Measurements from ENCODE around the gene TRAPPC4.

The TRAPPC4 gene

DNA sequence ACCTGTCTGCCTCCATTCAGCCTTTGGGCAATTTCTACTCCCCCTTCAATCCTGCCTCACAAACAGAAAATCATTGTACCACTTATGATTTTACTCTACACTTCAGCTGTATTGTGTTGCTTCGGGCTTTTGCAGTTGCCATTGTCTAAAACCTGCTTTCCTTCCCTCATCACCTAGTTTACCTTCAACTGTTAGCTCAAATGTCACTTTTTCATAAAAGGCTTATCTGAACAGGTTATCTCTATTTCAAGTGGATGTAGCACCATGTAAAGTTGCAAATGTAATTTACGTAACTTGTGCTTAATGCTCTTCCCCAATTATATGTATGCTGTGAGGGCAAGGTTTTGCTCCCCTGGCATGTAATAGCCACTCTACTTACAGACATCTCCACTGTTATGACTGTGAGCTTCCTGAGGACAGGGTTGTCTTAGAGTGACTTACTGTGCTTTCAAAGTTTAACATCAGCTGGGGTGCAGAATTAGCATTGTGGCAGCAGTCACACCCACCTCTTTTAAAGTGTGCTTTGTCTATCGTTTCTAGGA is 5.9 kb upstream of the TRAPPC4 start:
- TF ChIP-seq EZH2 (IDR thresholded peaks at IDR 0.05; ENCODE audit: borderline replicate concordance, low read depth, low read length, severe bottlenecking) (no peak), CTCF (IDR thresholded peaks at IDR 0.05; ENCODE audit: borderline replicate concordance, extremely low read depth, low read length, poor library complexity, severe bottlenecking) (no peak)
- Histone ChIP-seq H3K4me3 (ENCODE audit: low read depth in 1 of 2, low read length in 2 of 2) (no peak overlapping the region), H3K4me2 (ENCODE audit: insufficient read depth, low read length) (no peak overlapping the region), H3K9me3 (ENCODE audit: insufficient read depth, low read length, severe bottlenecking) (no peaks in the 10 kb centered on the region), H3K9ac (ENCODE audit: low read depth, low read length) (no peak overlapping the region), H2AFZ (ENCODE audit: low read depth, low read length) (no peak overlapping the region), H3K27ac (ENCODE audit: low read length) (no peak overlapping the region), H3K36me3 (ENCODE audit: insufficient read depth, low read length) (peaks cover 73% of the 10 kb centered on the region), H3K27me3 (ENCODE audit: insufficient read depth, low read length, poor library complexity) (no peaks in the 10 kb centered on the region), H3K79me2 (ENCODE audit: insufficient read depth, low read length) (peaks cover 30% of the 10 kb centered on the region), H4K20me1 (ENCODE audit: insufficient read depth, low read length) (peaks cover 15% of the 10 kb centered on the region), H3K4me1 (ENCODE audit: insufficient read depth, low read length) (peaks cover 18% of the 10 kb centered on the region)
- DNase-seq, result no peak
- 0 out of 3 replicates have a peak, but pooled peaks have one; percentile 16 for ATAC-seq (ENCODE audit: insufficient read depth, low read depth)

GRCh38 chr11:119014209-119014924 is 4.2 kb upstream of the TRAPPC4 start:
- ATAC-seq (ENCODE audit: insufficient read depth, low read depth), result no peak

DNA sequence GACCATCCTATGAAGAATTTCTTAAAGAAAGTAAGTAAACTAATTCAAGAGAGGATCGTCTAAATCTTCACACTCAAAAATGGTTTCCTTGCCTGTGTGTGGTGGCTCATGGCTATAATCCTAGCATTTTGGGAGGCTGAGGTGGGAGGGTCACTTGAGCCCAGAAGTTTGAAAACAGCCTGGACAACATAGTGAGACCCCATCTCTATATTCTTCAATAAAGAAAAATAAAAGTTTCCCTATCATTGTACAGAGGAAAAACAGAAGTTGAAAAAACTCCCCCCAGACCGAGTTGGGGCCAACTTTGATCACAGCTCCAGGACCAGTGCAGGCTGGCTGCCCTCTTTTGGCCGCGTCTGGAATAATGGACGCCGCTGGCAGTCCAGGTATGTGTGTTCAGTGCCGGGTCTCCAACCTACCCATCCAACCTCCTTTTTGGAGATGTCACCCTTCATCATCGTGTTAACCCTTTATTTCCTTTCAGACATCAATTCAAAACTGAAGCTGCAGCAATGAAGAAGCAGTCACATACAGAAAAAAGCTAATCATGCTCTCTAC is 3.4 kb upstream of the TRAPPC4 start:
- H3K79me2 ChIP-seq (ENCODE audit: insufficient read depth, low read length), result peaks cover 50% of the 10 kb centered on the region
- H3K4me1 ChIP-seq (ENCODE audit: insufficient read depth, low read length), result peaks cover 27% of the 10 kb centered on the region
- TF ChIP-seq CTCF (IDR thresholded peaks at IDR 0.05; ENCODE audit: borderline replicate concordance, extremely low read depth, low read length, poor library complexity, severe bottlenecking) (no peak), EZH2 (IDR thresholded peaks at IDR 0.05; ENCODE audit: borderline replicate concordance, low read depth, low read length, severe bottlenecking) (no peak)
- no peak overlapping the region for H3K27ac ChIP-seq (ENCODE audit: low read length)
- H3K4me3 ChIP-seq (ENCODE audit: low read depth in 1 of 2, low read length in 2 of 2), result no peak overlapping the region
- H3K36me3 ChIP-seq (ENCODE audit: insufficient read depth, low read length), result peaks cover 72% of the 10 kb centered on the region
- no peak overlapping the region for H3K9ac ChIP-seq (ENCODE audit: low read depth, low read length)
- no peak overlapping the region for H2AFZ ChIP-seq (ENCODE audit: low read depth, low read length)
- no peak for ATAC-seq (ENCODE audit: insufficient read depth, low read depth)
- H3K9me3 ChIP-seq (ENCODE audit: insufficient read depth, low read length, severe bottlenecking), result no peaks in the 10 kb centered on the region
- no peak for DNase-seq
- no peaks in the 10 kb centered on the region for H3K27me3 ChIP-seq (ENCODE audit: insufficient read depth, low read length, poor library complexity)
- no peak overlapping the region; the same call in 1 of the 2 replicates for H3K4me2 ChIP-seq (ENCODE audit: insufficient read depth, low read length)
- H4K20me1 ChIP-seq (ENCODE audit: insufficient read depth, low read length), result peaks cover 22% of the 10 kb centered on the region

More at GRCh38 chr11:119014209-119014924, 4.2 kb upstream of the TRAPPC4 start:
- no peak overlapping the region for H3K4me3 ChIP-seq (ENCODE audit: low read depth in 1 of 2, low read length in 2 of 2)
- H3K79me2 ChIP-seq (ENCODE audit: insufficient read depth, low read length), result peaks cover 42% of the 10 kb centered on the region
- no peak for TF ChIP-seq CTCF (IDR thresholded peaks at IDR 0.05; ENCODE audit: borderline replicate concordance, extremely low read depth, low read length, poor library complexity, severe bottlenecking)
- no peak for TF ChIP-seq EZH2 (IDR thresholded peaks at IDR 0.05; ENCODE audit: borderline replicate concordance, low read depth, low read length, severe bottlenecking)
- peaks cover 76% of the 10 kb centered on the region for H3K36me3 ChIP-seq (ENCODE audit: insufficient read depth, low read length)
- peaks cover 18% of the 10 kb centered on the region for H4K20me1 ChIP-seq (ENCODE audit: insufficient read depth, low read length)
- no peaks in the 10 kb centered on the region for H3K27me3 ChIP-seq (ENCODE audit: insufficient read depth, low read length, poor library complexity)
- H2AFZ ChIP-seq (ENCODE audit: low read depth, low read length), result no peak overlapping the region
- peaks cover 20% of the 10 kb centered on the region for H3K4me1 ChIP-seq (ENCODE audit: insufficient read depth, low read length)
- H3K27ac ChIP-seq (ENCODE audit: low read length), result no peak overlapping the region
- H3K9me3 ChIP-seq (ENCODE audit: insufficient read depth, low read length, severe bottlenecking), result no peaks in the 10 kb centered on the region
- H3K4me2 ChIP-seq (ENCODE audit: insufficient read depth, low read length), result no peak overlapping the region
- no peak overlapping the region for H3K9ac ChIP-seq (ENCODE audit: low read depth, low read length)
- no peak for DNase-seq

All from DND-41 (cell line).